Central memory CD8-positive, alpha-beta T cell (primary cell): ENCODE results near the gene ARHGAP22.

Experiments used
- ATAC-seq: fragments of 150-1000 bp; cut with Tn5 transposase; replicated peaks from 2 replicates; pipeline ENCODE4 v1.10.0; 2022; ENCODE audit warnings: mild to moderate bottlenecking, moderate FRiP score, moderate number of reproducible peaks; ENCODE audit not compliant: poor library complexity, severe bottlenecking; ENCODE audit errors: extremely low read depth
- DNase-seq, 2 donors: peaks; one replicate each; pipeline ENCODE4 v3.0.0; 2021; ENCODE audit warnings: low spot score in 2 of 2
- H3K27ac Mint-ChIP-seq: one replicate; pipeline ENCODE4 v1.8.0; 2022; ENCODE audit warnings: low read depth, mild to moderate bottlenecking, moderate library complexity, mixed read lengths
- H3K27me3 Mint-ChIP-seq: one replicate; pipeline ENCODE4 v1.8.0; 2022; ENCODE audit warnings: mixed read lengths
- H3K36me3 Mint-ChIP-seq: one replicate; pipeline ENCODE4 v1.8.0; 2022; ENCODE audit warnings: mild to moderate bottlenecking, moderate library complexity, mixed read lengths; ENCODE audit not compliant: insufficient read depth
- H3K4me1 Mint-ChIP-seq: one replicate; pipeline ENCODE4 v1.8.0; 2022; ENCODE audit warnings: mixed read lengths
- H3K4me3 Mint-ChIP-seq: one replicate; pipeline ENCODE4 v1.8.0; 2022; ENCODE audit warnings: mild to moderate bottlenecking, moderate library complexity, mixed read lengths
- H3K9me3 Mint-ChIP-seq: one replicate; pipeline ENCODE4 v1.8.0; 2022; ENCODE audit warnings: mixed read lengths

ARHGAP22 gene

GRCh38 chr10:48399551-48399950 is 205.3 kb downstream of the ARHGAP22 start:
- Mint-ChIP-seq H3K4me1 (peaks cover 27% of the 10 kb centered on the region), H3K36me3 (peaks cover under 1% of the 10 kb centered on the region), H3K4me3 (no peak overlapping the region), H3K27ac (no peak overlapping the region), H3K9me3 (no peaks in the 10 kb centered on the region), H3K27me3 (no peaks in the 10 kb centered on the region)
- no peak for ATAC-seq
- DNase-seq = no peak

GRCh38 chr10:48399056-48399541 is 205.8 kb downstream of the ARHGAP22 start:
- no peaks in the 10 kb centered on the region for H3K9me3 Mint-ChIP-seq
- peaks cover 27% of the 10 kb centered on the region for H3K4me1 Mint-ChIP-seq
- no peak overlapping the region for H3K27ac Mint-ChIP-seq

GRCh38 chr10:48398261-48398660 is 206.6 kb downstream of the ARHGAP22 start:
- H3K4me3 Mint-ChIP-seq = no peak overlapping the region
- H3K36me3 Mint-ChIP-seq = no peaks in the 10 kb centered on the region
- no peaks in the 10 kb centered on the region for H3K27me3 Mint-ChIP-seq
- DNase-seq = no peak
- H3K27ac Mint-ChIP-seq = no peak overlapping the region
- H3K9me3 Mint-ChIP-seq = no peaks in the 10 kb centered on the region
- H3K4me1 Mint-ChIP-seq = peaks cover 30% of the 10 kb centered on the region
- no peak for ATAC-seq

More at GRCh38 chr10:48399056-48399541, 205.8 kb downstream of the ARHGAP22 start:
- Mint-ChIP-seq H3K36me3 (no peaks in the 10 kb centered on the region), H3K27me3 (no peaks in the 10 kb centered on the region), H3K4me3 (no peak overlapping the region)
- DNase-seq (no peak), ATAC-seq (no peak)
